HG02840 (cell line): ENCODE results near the gene UBE2H.
A peak's percentile ranks its signal among the peaks of the same experiment; 100 is the strongest.
"Not testable (repeated sequence)": the region's sequence is repeated elsewhere in the genome, so short reads cannot be mapped to it uniquely, and the experiment has no call there.

Experiments used
- ATAC-seq: cut with Tn5 transposase; IDR thresholded peaks from one replicate; pipeline ENCODE4 v1.9.1; 2021; ENCODE audit warnings: mild to moderate bottlenecking, moderate library complexity, moderate number of reproducible peaks; ENCODE audit not compliant: unreplicated experiment, low FRiP score

The UBE2H gene

GRCh38 chr7:129826895-129827294 lies 125.9 kb downstream of the UBE2H start:
- not testable (repeated sequence) for ATAC-seq

- peak; percentile 43 for ATAC-seq
Measured at GRCh38 chr7:129825209-129825970, 127.4 kb downstream of the UBE2H start.

GRCh38 chr7:129824291-129825208 lies 128.2 kb downstream of the UBE2H start:
- no peak for ATAC-seq

- not testable (repeated sequence) for ATAC-seq
Measured at GRCh38 chr7:129823143-129823542, 129.6 kb downstream of the UBE2H start.

GRCh38 chr7:129821476-129821875 lies 131.3 kb downstream of the UBE2H start:
- no peak for ATAC-seq

GRCh38 chr7:129816742-129817141 lies 136.0 kb downstream of the UBE2H start:
- ATAC-seq = no peak

- no peak for ATAC-seq
Measured at GRCh38 chr7:129807863-129808262, 144.9 kb downstream of the UBE2H start.

GRCh38 chr7:129804890-129805719 lies 147.7 kb downstream of the UBE2H start:
- ATAC-seq = no peak

- ATAC-seq = no peak
Measured at GRCh38 chr7:129804111-129804889, 148.5 kb downstream of the UBE2H start.

- no peak for ATAC-seq
Measured at GRCh38 chr7:129803546-129804081, 149.1 kb downstream of the UBE2H start.

- ATAC-seq = no peak
Measured at GRCh38 chr7:129801882-129802281, 150.9 kb downstream of the UBE2H start.

- no peak for ATAC-seq
Measured at GRCh38 chr7:129800901-129801300, 151.9 kb downstream of the UBE2H start.

GRCh38 chr7:129799350-129799955 lies 153.3 kb downstream of the UBE2H start:
- no peak for ATAC-seq

GRCh38 chr7:129798616-129799349 lies 154.0 kb downstream of the UBE2H start:
- no peak for ATAC-seq

GRCh38 chr7:129797214-129797789 lies 155.5 kb downstream of the UBE2H start:
- no peak for ATAC-seq

- no peak for ATAC-seq
Measured at GRCh38 chr7:129796186-129796775, 156.5 kb downstream of the UBE2H start.

- ATAC-seq = not testable (repeated sequence)
Measured at GRCh38 chr7:129794461-129794860, 158.3 kb downstream of the UBE2H start.
